GM23338 (cell line): Measurements from ENCODE around the gene TUBA8. TPM values are rescaled to one million over a fixed set of nuclear protein-coding genes. Genes with fewer than 3 reads are reported as not detected.
"Not testable (repeated sequence)": the region's sequence is repeated elsewhere in the genome, so short reads cannot be mapped to it uniquely, and the experiment has no call there.

ENCODE experiments used
- ATAC-seq: fragments of 200-7000 bp; cut with Tn5 transposase; 3 replicates; pipeline ENCODE4 v1.9.1; 2020
- DNase-seq: peaks from one replicate; pipeline ENCODE4 v3.0.0-alpha.2; 2015; ENCODE audit warnings: low spot score
- H2AFZ ChIP-seq: fragments of 200-600 bp; sonication (generic); 2 replicates; pipeline ENCODE4 v1.8.0; 2016; ENCODE audit warnings: antibody characterized with exemption, mild to moderate bottlenecking, moderate library complexity
- H3F3A ChIP-seq: fragments of 200-600 bp; sonication (generic); replicated peaks from 2 replicates; pipeline ENCODE4 v1.8.0; 2017; ENCODE audit warnings: antibody characterized with exemption, mixed run types, low read depth
- H3K27ac ChIP-seq: fragments of 200-600 bp; sonication (generic); 2 replicates; pipeline ENCODE4 v1.6.1; 2016; ENCODE audit warnings: low read depth
- H3K27me3 ChIP-seq: fragments of 200-600 bp; sonication (generic); 2 replicates; pipeline ENCODE4 v1.8.0; 2016; ENCODE audit warnings: mild to moderate bottlenecking, mixed run types, moderate library complexity; ENCODE audit not compliant: insufficient read depth
- H3K36me3 ChIP-seq: fragments of 200-600 bp; sonication (generic); 2 replicates; pipeline ENCODE4 v1.8.0; 2016; ENCODE audit warnings: mild to moderate bottlenecking; ENCODE audit not compliant: insufficient read depth
- H3K4me1 ChIP-seq: fragments of 200-600 bp; sonication (generic); 2 replicates; pipeline ENCODE4 v1.8.0; 2016; ENCODE audit warnings: mild to moderate bottlenecking, moderate library complexity; ENCODE audit not compliant: insufficient read depth
- H3K4me2 ChIP-seq: fragments of 200-600 bp; sonication (generic); 2 replicates; pipeline ENCODE4 v1.7.1; 2017; ENCODE audit warnings: mixed run types
- H3K4me3 ChIP-seq: fragments of 200-600 bp; sonication (generic); 2 replicates; pipeline ENCODE4 v1.6.1; 2016; ENCODE audit warnings: mixed run types
- H3K79me2 ChIP-seq: fragments of 200-600 bp; sonication (generic); replicated peaks from 2 replicates; pipeline ENCODE4 v1.8.0; 2017; ENCODE audit warnings: mild to moderate bottlenecking; ENCODE audit not compliant: insufficient read depth
- H3K9me2 ChIP-seq: fragments of 200-600 bp; sonication (generic); 2 replicates; pipeline ENCODE4 v1.8.0; 2017; ENCODE audit not compliant: insufficient read depth
- H4K20me1 ChIP-seq: fragments of 200-600 bp; sonication (generic); replicated peaks from 2 replicates; pipeline ENCODE4 v1.8.0; 2017; ENCODE audit warnings: mild to moderate bottlenecking; ENCODE audit not compliant: insufficient read depth
- H3K27ac Mint-ChIP-seq: 2 replicates; pipeline ENCODE4 v1.8.0; 2020; ENCODE audit warnings: inconsistent platforms, mild to moderate bottlenecking, moderate library complexity, mixed read lengths
- H3K27me3 Mint-ChIP-seq: 3 replicates; pipeline ENCODE4 v1.8.0; 2022; ENCODE audit warnings: low read depth, mild to moderate bottlenecking, moderate library complexity, mixed read lengths, inconsistent platforms; ENCODE audit not compliant: insufficient read depth, poor library complexity
- H3K36me3 Mint-ChIP-seq: 3 replicates; pipeline ENCODE4 v1.8.0; 2021; ENCODE audit warnings: low read depth, mild to moderate bottlenecking, inconsistent platforms, moderate library complexity, mixed read lengths
- H3K4me1 Mint-ChIP-seq: 3 replicates; pipeline ENCODE4 v1.8.0; 2020; ENCODE audit warnings: mild to moderate bottlenecking, inconsistent platforms, mixed read lengths
- H3K4me3 Mint-ChIP-seq: 3 replicates; pipeline ENCODE4 v1.8.0; 2021; ENCODE audit warnings: moderate library complexity, mild to moderate bottlenecking, inconsistent platforms, mixed read lengths
- H3K9me3 Mint-ChIP-seq: 3 replicates; pipeline ENCODE4 v1.8.0; 2020; ENCODE audit warnings: moderate library complexity, mild to moderate bottlenecking, inconsistent platforms, mixed read lengths
- polyA plus RNA-seq: library from polyadenylated mRNA; unstranded; fragments of >200 nt; fragmentation: Nextera tagmentation; extraction: Ambion mirVana; gene quantifications from 2 replicates; pipeline ENCODE4 v1.2.1, GENCODE V29; 2016
- small RNA-seq: library from RNA; depleted of rRNA; stranded (forward); fragments of <200 nt; gene quantifications from one replicate; pipeline ENCODE3, GENCODE V24; 2014; ENCODE audit warnings: low replicate concordance
- total RNA-seq: library from RNA; depleted of rRNA; stranded (reverse); fragments of >200 nt; shearing (Covaris generic); gene quantifications from 2 replicates; pipeline ENCODE4 v1.2.3, GENCODE V29; 2014; rRNA removed

The TUBA8 gene
- total and polyA plus RNA-seq, 2 experiments from 2014 or later: 0.31 to 0.48 TPM

DNA sequence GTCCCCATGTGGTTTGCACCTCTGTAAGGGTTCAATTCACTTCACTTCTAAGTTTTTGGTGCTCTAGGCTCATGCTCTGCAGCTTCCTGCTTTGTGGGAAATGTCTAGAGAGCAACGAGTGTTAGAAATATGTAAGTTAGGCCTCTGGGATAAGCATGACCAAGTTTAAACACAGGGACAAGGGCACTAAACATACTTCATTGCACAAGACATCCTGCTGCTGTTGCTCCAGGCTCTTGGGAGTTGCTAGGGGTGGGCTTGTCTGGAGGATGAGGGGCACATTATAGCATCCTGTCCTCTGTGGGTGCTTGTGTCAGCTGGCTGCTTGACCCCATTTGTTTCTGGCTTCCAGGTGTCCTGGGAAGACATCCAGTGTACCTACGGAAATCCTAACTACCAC is 62.8 kb downstream of the TUBA8 start:
- H3K4me3 Mint-ChIP-seq, H3K36me3 ChIP-seq, H3K27me3 Mint-ChIP-seq, H3K27ac Mint-ChIP-seq, H3K79me2 ChIP-seq, H3K4me2 ChIP-seq, H3K36me3 Mint-ChIP-seq, H3K27me3 ChIP-seq, H3F3A ChIP-seq, H3K27ac ChIP-seq, ATAC-seq, H3K4me3 ChIP-seq, H2AFZ ChIP-seq, H3K4me1 Mint-ChIP-seq, H3K9me3 Mint-ChIP-seq, DNase-seq, H4K20me1 ChIP-seq, H3K4me1 ChIP-seq, H3K9me2 ChIP-seq: not testable (repeated sequence)

Small RNAs within 50 kb of the gene (small RNA-seq; reads per million reads assigned to genes)
- gene AC016027.5: not detected

Other genes starting within 250 kb of the TUBA8 start
- 28.8 and 33.9 TPM in 2 replicates for gene MICAL3, start 86.2 kb upstream of the TUBA8 start, total RNA-seq
- gene MICAL3, start 86.2 kb upstream of the TUBA8 start, polyA plus RNA-seq: 10.1 and 11.4 TPM in 2 replicates
- 43.0 and 48.9 TPM in 2 replicates for gene PEX26, start 32.8 kb upstream of the TUBA8 start, total RNA-seq
- gene PEX26, start 32.8 kb upstream of the TUBA8 start, polyA plus RNA-seq: 3.6 and 4.0 TPM in 2 replicates
- 4.4 and 6.5 TPM in 2 replicates for gene USP18, start 39.4 kb downstream of the TUBA8 start, total RNA-seq
- 3.8 and 4.2 TPM in 2 replicates for gene USP18, start 39.4 kb downstream of the TUBA8 start, polyA plus RNA-seq